Kidney epithelial cell (primary cell): Measurements from ENCODE around the gene TMEM229B. TPM values are rescaled to one million over a fixed set of nuclear protein-coding genes. Genes with fewer than 3 reads are reported as not detected.

ENCODE experiments used
- DNase-seq: peaks from one replicate; pipeline ENCODE4 v3.0.0-alpha.2; 2010; ENCODE audit warnings: low read depth
- H3K27me3 ChIP-seq: 2 replicates; pipeline ENCODE4 v1.6.0; 2011; ENCODE audit warnings: low read length; ENCODE audit not compliant: control insufficient read depth, insufficient read depth
- H3K36me3 ChIP-seq: 2 replicates; pipeline ENCODE4 v1.5.1; 2011; ENCODE audit warnings: low read length; ENCODE audit not compliant: control insufficient read depth, insufficient read depth
- H3K4me3 ChIP-seq: 2 replicates; pipeline ENCODE4 v1.5.1; 2011; ENCODE audit warnings: low read depth, mild to moderate bottlenecking, control low read depth, low read length
- total RNA-seq: library from RNA; depleted of rRNA; stranded (reverse); fragments of >200 nt; gene quantifications from 2 replicates; pipeline ENCODE4 v1.2.3, GENCODE V29; 2015
- TF ChIP-seq, protein P1 (sequence below): IDR thresholded peaks from 2 replicates; pipeline ENCODE4 v1.5.1; 2011; ENCODE audit warnings: mild to moderate bottlenecking, moderate library complexity, low read length, control low read depth, inconsistent platforms; ENCODE audit not compliant: insufficient read depth, poor library complexity, severe bottlenecking

Gene TMEM229B
- total RNA-seq, 1 donor from 2014 or later, result 0.21 TPM

DNA sequence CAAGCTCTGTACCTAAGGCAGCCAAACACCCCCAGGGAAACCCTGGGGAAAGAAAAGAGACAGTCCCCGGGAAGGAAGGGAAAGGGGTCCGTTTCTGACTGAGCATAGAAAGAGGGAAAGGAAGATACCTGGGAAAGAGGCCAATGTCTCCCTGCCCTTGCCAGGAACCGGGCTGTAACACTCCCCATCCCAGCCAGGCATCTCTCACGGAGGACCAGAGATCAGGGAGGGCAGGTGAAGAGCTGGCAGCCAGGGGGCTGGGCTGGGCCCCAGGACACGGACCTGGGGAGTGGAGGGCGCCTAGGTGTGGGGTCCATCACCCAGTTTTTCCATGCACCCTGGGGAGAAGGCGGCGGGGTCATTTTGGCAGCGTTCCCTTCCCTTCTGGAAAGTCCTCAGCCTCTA is 25.7 kb upstream of the TMEM229B start:
- no peaks in the 10 kb centered on the region for H3K36me3 ChIP-seq
- DNase-seq, result no peak
- TF ChIP-seq, protein P1, sequence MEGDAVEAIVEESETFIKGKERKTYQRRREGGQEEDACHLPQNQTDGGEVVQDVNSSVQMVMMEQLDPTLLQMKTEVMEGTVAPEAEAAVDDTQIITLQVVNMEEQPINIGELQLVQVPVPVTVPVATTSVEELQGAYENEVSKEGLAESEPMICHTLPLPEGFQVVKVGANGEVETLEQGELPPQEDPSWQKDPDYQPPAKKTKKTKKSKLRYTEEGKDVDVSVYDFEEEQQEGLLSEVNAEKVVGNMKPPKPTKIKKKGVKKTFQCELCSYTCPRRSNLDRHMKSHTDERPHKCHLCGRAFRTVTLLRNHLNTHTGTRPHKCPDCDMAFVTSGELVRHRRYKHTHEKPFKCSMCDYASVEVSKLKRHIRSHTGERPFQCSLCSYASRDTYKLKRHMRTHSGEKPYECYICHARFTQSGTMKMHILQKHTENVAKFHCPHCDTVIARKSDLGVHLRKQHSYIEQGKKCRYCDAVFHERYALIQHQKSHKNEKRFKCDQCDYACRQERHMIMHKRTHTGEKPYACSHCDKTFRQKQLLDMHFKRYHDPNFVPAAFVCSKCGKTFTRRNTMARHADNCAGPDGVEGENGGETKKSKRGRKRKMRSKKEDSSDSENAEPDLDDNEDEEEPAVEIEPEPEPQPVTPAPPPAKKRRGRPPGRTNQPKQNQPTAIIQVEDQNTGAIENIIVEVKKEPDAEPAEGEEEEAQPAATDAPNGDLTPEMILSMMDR, result no peak
- peak overlapping the region; percentile 65 for H3K4me3 ChIP-seq
- peaks cover 14% of the 10 kb centered on the region for H3K27me3 ChIP-seq

DNA sequence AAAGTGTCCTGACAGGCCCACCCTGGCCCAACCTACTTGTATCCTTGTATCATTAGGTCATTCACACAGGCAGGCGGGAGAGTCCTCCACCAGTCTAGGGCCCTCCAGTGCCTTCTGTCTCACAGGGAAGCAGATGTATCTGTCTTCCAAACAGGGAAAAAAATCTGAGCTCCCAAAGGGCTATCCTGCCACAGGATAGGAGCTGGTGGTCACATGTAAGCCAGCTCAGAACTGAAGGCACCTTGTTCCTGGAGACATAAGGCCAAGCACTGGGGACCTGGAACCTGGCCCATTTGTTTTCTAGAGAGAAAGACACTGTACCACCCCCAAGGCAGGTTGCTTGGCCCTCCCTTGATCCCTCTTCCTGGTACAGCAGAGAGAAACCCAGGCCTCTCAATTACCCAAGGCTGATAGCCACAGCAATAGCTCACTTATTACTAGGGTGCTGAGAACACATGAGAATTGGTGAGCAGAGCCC is 25.1 kb upstream of the TMEM229B start:
- no peak for DNase-seq
- H3K4me3 ChIP-seq, result no peak overlapping the region
- TF ChIP-seq, protein P1, result no peak
- peaks cover 14% of the 10 kb centered on the region for H3K27me3 ChIP-seq
- no peaks in the 10 kb centered on the region for H3K36me3 ChIP-seq

DNA sequence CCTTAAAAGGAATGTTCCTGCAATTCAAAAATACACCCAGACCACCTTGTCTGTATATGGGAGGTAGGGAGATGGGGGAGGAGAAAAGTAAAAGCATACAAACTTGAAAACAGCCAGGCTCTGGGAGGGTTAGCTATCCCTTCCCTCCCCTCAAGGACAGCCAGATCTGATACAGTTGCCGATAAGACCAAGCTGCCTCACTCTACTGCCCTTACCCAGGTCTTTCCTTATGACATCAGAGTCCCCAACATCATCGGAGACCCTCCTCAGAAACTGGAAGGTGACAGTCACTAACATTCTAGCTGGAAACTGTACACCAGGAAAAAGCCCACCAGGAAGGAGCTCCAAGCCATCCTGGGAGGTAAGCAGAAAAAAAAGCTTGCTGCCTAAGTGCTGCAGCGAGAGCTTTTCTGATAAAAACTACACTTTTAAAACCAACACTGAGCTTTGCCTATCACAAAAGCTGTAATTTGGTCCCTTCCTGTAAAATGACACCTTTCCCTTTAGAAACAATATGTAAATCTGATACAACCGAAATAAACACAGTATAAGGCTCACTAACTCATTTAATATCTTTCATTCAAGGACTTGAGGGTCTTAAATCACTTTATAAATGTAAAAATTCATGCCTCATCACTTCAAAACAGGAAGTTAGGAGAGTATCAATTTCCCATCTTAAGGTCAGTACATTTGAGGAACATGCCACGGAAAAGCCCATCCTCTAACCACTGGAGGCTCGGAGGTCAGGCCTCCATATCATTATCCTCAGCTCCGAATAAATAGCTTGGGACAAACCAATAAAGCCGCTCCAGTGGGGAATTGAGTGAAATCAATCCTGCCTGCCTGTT is 24.2 kb upstream of the TMEM229B start:
- no peak for DNase-seq
- H3K36me3 ChIP-seq, result no peaks in the 10 kb centered on the region
- TF ChIP-seq, protein P1, result no peak
- H3K27me3 ChIP-seq, result peaks cover 12% of the 10 kb centered on the region
- no peak overlapping the region for H3K4me3 ChIP-seq

DNA sequence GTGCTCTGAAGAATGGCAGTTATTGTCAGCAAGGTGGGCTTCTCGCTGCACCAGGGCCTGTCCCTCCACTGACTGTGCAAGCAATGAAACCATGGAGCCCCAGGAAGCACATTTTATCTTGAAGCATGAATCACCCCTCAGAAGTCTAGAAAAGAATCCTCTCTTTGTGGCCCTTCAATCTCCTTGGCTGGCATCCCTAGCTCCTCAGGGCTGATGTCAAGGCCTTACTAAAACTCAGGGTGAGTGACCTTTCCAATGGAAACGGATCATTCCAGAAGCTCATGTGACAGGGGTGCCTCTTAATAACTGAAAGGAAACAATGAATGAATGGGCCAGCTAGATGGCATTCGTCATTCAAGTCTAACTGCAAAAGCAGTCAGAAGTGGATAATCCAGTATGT is 22.3 kb upstream of the TMEM229B start:
- TF ChIP-seq, protein P1, result no peak
- Histone ChIP-seq H3K4me3 (no peak overlapping the region), H3K27me3 (peaks cover 2% of the 10 kb centered on the region), H3K36me3 (no peaks in the 10 kb centered on the region)
- no peak for DNase-seq

DNA sequence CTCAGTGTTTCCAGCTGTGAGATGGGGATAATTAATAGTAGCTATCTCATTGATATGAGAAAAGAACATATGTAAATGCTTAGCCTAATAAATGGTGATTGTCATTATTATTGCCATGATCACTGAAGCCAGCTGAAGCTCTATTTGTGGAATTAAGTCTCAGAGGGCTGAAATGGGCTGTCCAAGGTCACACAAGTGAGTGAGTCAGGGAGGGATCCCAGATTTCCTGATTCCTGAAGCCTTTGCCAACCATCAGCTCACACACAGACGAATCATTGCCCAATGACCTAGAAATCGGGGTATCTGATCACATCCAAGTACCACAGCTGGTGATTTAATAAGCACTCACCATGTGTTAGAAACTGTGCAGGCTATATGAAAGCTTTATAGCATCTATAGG is 21.6 kb upstream of the TMEM229B start:
- Histone ChIP-seq H3K4me3 (no peak overlapping the region), H3K36me3 (no peaks in the 10 kb centered on the region), H3K27me3 (no peaks in the 10 kb centered on the region)
- TF ChIP-seq, protein P1, result no peak
- DNase-seq, result no peak
